Stimulated activated CD4-positive, alpha-beta T cell treated with anti-CD3 and anti-CD28 coated beads, Interleukin-2, amount 100 ng/mL, for 48 hours (primary cell): ENCODE data around the gene CDHR5.
"Not testable (repeated sequence)": the region's sequence is repeated elsewhere in the genome, so short reads cannot be mapped to it uniquely, and the experiment has no call there.

Experiments used
- DNase-seq, 2 donors: peaks; one replicate each; pipeline ENCODE4 v3.0.0-alpha.2; 2020

Gene CDHR5

GRCh38 chr11:581342-581741 is 43.4 kb downstream of the CDHR5 start:
- no peak for DNase-seq

- DNase-seq = no peak
These were observed 44.7 kb downstream of the CDHR5 start for GRCh38 chr11:579830-580601.

GRCh38 chr11:578276-579035 is 46.3 kb downstream of the CDHR5 start:
- no peak for DNase-seq

GRCh38 chr11:577611-577894 is 47.2 kb downstream of the CDHR5 start:
- no peak for DNase-seq

- no peak for DNase-seq
These were observed 47.7 kb downstream of the CDHR5 start for GRCh38 chr11:576811-577610.

GRCh38 chr11:575996-576768 is 48.6 kb downstream of the CDHR5 start, which contains the start of gene PHRF1:
Gene PHRF1 (plus strand): TSS chr11:576470. CDS start chr11:581513, 5,043 bp downstream.
- DNase-seq = peak; percentile 89 to 94

- no peak for DNase-seq
These were observed 49.3 kb downstream of the CDHR5 start for GRCh38 chr11:575313-575995.

- no peak for DNase-seq
These were observed 50.0 kb downstream of the CDHR5 start for GRCh38 chr11:574632-575312.

- DNase-seq = not testable (repeated sequence)
These were observed 50.7 kb downstream of the CDHR5 start for GRCh38 chr11:574031-574570.

- DNase-seq = no peak
These were observed 51.5 kb downstream of the CDHR5 start for GRCh38 chr11:573146-573759.

GRCh38 chr11:571802-572185 is 53.0 kb downstream of the CDHR5 start:
- no peak for DNase-seq

- DNase-seq = no peak
These were observed 55.4 kb downstream of the CDHR5 start for GRCh38 chr11:569158-569885.

GRCh38 chr11:568306-569157 is 56.2 kb downstream of the CDHR5 start:
- DNase-seq = peak; percentile 91 to 95

- no peak for DNase-seq
These were observed 57.0 kb downstream of the CDHR5 start for GRCh38 chr11:567629-568292.

GRCh38 chr11:567011-567628 is 57.6 kb downstream of the CDHR5 start:
- DNase-seq = no peak
